SH-SY5Y (cell line): ENCODE results near the gene SCAPER.

Source experiments
- GATA2 ChIP-seq: IDR thresholded peaks from 2 replicates; pipeline ENCODE4 v1.6.1; 2011; ENCODE audit warnings: mild to moderate bottlenecking, low read depth, low read length
- GATA3 ChIP-seq: IDR thresholded peaks from 2 replicates; pipeline ENCODE4 v1.6.1; 2011; ENCODE audit warnings: low read depth, mild to moderate bottlenecking, low read length, moderate library complexity

Gene SCAPER

DNA sequence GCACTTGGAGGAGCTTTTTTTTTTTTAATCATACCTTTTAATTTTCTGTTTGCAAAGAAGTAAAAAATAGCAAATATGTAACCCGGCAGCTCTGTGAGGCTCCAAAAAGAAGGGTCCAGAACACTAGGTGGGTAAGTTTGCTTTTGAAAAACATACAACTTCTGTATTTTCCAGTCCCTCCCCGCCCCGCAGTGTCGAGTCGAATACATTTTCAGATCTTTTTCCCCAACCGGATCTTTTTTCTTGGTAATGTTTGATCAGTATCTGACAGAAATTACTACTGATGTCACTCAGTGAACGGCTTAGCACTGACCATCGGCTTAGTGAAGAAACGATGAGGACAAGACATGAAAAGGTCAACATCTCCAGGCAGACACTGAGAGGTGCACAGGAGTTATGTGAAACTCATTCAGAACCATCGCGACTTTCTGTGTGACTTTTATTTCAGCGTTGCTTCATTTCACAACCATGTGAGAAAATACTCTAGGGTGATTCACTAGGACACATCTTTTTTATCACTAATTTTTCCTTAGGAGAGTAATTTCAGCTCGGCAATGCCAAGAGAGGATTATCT, 557.6 kb downstream of the SCAPER start:
- TF ChIP-seq GATA2, result no peak
- TF ChIP-seq GATA3, result no peak

DNA sequence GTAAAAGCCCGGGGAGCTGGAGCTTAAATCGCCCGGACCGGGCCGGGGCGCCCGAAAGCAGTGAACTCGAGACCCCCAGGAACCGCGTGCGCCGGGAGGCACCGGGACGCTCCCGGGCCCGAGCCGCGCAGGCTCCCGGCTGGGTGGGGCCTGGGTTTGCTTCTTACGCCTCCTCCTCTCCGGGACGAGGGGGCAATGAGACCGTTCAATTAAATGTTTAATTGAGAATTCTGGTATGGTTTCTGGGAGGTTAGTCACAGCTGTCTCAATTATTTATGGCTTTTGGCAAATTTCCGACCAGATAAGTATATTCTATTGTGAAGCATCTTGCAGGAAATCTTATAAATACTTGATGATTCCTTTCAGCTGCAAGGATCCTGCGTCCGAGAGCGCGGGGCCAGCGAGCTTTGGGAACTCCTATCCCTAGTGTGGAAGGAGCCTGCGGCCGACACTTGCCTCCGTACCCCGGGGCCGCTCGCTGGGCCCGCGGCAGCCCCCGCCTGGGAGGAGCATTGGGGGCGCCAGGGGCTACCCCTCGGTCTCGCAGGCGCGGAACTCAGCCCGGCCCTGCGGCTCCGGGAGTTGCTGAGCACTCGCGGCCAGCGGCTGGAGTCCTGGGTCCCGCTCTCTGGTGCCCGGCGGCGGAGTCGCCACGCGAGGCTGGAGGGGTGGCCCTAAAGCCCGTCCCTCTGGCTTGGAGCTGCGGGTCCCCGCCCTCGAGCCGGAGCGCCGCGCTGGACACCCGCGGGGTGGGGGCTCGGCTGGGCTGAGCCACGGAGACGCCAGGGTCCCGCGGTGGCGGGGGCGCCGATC, 558.3 kb downstream of the SCAPER start:
- TF ChIP-seq GATA3, result no peak
- TF ChIP-seq GATA2, result no peak

GRCh38 chr15:76345880-76346668, 559.1 kb downstream of the SCAPER start:
- TF ChIP-seq GATA3, result no peak
- TF ChIP-seq GATA2, result no peak

DNA sequence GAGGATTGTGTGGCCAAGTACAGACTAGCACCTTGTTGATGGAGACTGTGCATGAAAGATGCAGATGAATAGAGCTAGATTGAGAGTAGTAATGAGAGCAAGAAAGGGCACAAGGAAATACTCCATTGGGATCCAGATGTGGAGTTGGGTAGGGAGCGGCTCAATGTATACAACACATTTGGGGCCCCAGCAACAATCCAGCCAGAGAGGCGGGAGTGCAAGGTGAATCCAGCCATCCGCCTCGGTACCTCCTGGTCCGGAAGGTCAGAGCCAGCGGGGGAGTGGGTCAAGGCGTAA, 559.6 kb downstream of the SCAPER start:
- TF ChIP-seq GATA2 (no peak), GATA3 (no peak)

GRCh38 chr15:76344893-76345582, 560.1 kb downstream of the SCAPER start:
- no peak for TF ChIP-seq GATA2
- TF ChIP-seq GATA3, result no peak

- no peak for TF ChIP-seq GATA2
- TF ChIP-seq GATA3, result no peak
Measured at GRCh38 chr15:76343313-76343996, 561.7 kb downstream of the SCAPER start.

GRCh38 chr15:76342382-76343201, 562.5 kb downstream of the SCAPER start:
- TF ChIP-seq GATA3 (no peak), GATA2 (no peak)

DNA sequence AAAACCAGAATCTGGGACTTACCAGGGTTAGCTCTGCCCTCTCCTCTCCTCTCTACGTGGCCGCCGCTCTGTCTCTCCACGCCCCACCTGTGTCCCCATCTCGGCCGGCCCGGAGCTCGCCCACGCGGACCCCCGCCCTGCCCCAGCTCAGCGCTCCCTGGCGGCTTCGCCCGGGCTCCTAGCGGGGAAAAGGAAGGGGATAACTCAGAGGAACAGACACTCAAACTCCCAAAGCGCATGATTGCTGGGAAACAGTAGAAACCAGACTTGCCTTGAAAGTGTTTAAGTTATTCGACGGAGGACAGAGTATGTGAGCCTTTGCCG, 563.1 kb downstream of the SCAPER start:
- TF ChIP-seq GATA2 (no peak), GATA3 (no peak)

GRCh38 chr15:76341366-76342057, 563.6 kb downstream of the SCAPER start:
- no peak for TF ChIP-seq GATA3
- TF ChIP-seq GATA2, result no peak

- TF ChIP-seq GATA2 (no peak), GATA3 (no peak)
Measured at GRCh38 chr15:76340803-76341365, 564.3 kb downstream of the SCAPER start.

GRCh38 chr15:76340198-76340802, 564.8 kb downstream of the SCAPER start:
- no peak for TF ChIP-seq GATA2
- TF ChIP-seq GATA3, result no peak

DNA sequence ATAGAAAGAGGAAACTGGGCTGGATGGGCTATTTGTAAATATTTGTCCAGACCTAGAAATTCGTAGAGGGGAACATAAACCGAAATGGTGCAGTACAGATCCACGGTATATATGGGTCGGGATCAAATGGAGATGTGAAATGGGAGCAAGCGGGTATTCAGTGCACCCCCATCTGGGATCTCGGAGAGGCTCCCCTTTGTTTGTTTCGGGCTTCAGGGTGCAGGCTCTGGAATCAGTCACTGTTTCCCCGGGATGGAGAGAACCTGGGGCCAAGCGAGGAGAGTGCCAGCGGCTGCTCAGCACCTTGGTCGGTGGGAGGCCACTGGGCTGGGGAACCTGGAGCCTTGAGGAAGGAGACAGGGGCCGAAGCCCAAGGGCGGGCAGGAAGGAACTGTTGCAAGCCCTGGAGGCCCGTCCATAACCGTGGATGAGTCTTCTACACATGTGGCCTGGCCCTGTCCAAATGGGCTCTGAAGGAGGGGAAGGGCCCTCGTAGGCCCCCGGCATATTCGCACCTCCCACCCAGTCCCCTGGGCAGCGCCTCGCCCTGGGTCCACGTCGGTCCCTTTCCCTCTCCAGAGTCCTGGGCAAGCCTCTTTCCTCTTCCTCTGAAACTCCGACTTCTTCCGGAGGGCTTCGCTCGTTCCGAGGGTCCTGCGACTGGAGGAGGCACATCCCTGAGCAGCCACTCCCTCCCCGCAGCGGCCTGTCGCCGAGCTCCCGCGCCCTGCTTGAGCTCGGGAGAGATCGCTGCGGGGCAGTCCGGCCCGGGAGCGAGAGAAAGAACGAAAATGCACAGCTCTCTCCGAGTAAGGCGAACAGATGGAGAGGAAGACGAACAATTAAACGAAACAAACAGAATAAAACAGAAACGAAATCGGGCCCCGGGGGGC, 565.6 kb downstream of the SCAPER start:
- TF ChIP-seq GATA3 (no peak), GATA2 (no peak)
